ENCODE data around the gene LDHD.

Gene LDHD

DNA sequence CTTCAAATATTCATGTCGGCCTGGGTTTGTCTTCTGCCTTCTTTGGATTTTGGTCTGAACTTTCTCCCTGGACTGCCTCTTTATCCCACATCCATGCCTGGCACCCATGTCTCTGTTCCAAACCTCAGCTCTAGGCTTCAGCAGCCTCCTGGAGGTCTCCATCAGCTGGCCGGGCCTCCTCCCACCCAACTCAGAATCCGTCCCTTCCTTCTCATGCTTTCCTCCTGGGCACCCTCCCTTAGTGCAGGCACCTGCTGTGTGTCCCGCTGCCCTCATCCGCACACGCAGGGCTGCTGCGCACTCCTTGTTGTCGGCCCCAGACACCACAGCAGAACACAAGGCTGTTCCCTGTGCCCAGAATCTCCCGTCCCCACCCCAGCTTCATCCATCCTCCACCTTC, 14.0 kb downstream of the LDHD start:
- Histone ChIP-seq H3K9ac (no peak overlapping the region), H3K4me2 (no peak overlapping the region), H3K4me1 (ENCODE audit: low read depth, poor library complexity, severe bottlenecking) (no peaks in the 10 kb centered on the region), H2AFZ (ENCODE audit: low read depth) (no peak overlapping the region), H3K79me2 (ENCODE audit: insufficient read depth, low read depth) (no peaks in the 10 kb centered on the region), H4K20me1 (ENCODE audit: insufficient read depth) (no peaks in the 10 kb centered on the region), H3K27ac (no peak overlapping the region), H3K36me3 (ENCODE audit: insufficient read depth) (no peaks in the 10 kb centered on the region), H3K4me3 (IDR thresholded peaks at IDR 0.05; ENCODE audit: insufficient read depth, low read depth, low read length) (no peak overlapping the region), H3K27me3 (ENCODE audit: insufficient read depth, low read depth) (no peaks in the 10 kb centered on the region)
- TF ChIP-seq, protein P1, sequence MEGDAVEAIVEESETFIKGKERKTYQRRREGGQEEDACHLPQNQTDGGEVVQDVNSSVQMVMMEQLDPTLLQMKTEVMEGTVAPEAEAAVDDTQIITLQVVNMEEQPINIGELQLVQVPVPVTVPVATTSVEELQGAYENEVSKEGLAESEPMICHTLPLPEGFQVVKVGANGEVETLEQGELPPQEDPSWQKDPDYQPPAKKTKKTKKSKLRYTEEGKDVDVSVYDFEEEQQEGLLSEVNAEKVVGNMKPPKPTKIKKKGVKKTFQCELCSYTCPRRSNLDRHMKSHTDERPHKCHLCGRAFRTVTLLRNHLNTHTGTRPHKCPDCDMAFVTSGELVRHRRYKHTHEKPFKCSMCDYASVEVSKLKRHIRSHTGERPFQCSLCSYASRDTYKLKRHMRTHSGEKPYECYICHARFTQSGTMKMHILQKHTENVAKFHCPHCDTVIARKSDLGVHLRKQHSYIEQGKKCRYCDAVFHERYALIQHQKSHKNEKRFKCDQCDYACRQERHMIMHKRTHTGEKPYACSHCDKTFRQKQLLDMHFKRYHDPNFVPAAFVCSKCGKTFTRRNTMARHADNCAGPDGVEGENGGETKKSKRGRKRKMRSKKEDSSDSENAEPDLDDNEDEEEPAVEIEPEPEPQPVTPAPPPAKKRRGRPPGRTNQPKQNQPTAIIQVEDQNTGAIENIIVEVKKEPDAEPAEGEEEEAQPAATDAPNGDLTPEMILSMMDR (conservative IDR thresholded peaks at IDR 0.05; ENCODE audit: low read depth, low read length): no peak

DNA sequence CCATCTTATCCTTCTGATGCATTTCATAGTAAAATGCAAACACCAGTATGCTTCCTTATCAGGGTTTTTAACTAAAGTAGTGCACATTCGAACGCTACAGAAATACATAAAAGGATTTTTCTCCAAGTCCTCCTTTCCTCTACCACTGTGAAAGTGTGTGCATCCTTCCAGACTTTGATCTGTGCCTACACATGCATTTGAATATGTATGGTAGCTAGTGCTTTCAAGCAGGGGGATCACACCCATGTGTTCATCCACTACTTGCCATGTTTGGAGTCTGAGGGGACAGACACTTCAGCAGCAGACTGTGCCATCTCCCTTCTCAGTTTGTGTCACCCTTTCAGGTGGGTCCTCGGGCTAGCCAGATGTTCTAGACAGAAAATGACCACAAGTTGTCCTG, 14.9 kb downstream of the LDHD start:
- TF ChIP-seq, protein P1 (conservative IDR thresholded peaks at IDR 0.05; ENCODE audit: low read depth, low read length): no peak
- Histone ChIP-seq H3K9ac (no peak overlapping the region), H3K4me3 (IDR thresholded peaks at IDR 0.05; ENCODE audit: insufficient read depth, low read depth, low read length) (no peak overlapping the region), H3K4me1 (ENCODE audit: low read depth, poor library complexity, severe bottlenecking) (no peaks in the 10 kb centered on the region), H3K36me3 (ENCODE audit: insufficient read depth) (no peaks in the 10 kb centered on the region), H4K20me1 (ENCODE audit: insufficient read depth) (no peaks in the 10 kb centered on the region), H2AFZ (ENCODE audit: low read depth) (no peak overlapping the region), H3K79me2 (ENCODE audit: insufficient read depth, low read depth) (no peaks in the 10 kb centered on the region), H3K4me2 (no peak overlapping the region), H3K27me3 (ENCODE audit: insufficient read depth, low read depth) (no peaks in the 10 kb centered on the region), H3K27ac (no peak overlapping the region)

DNA sequence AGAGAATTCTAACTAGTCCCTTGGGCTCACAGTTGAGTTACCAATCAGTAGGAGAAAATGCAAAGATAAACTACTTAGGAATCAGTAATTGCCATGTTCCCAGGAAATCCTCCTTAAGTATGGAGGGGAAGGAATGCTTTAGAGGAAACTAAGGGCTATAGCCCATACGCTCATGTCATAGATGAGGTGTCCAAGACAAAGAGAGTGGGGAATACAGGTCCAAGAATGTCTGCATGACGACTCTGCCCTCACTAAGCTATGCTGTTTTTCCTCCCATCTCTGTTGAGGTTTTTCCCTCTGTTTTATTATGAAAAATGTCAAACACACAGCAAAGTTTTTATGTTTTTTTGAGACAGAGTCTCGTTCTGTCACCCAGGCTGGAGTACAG, 16.0 kb downstream of the LDHD start:
- Histone ChIP-seq H2AFZ (ENCODE audit: low read depth) (no peak overlapping the region), H3K36me3 (ENCODE audit: insufficient read depth) (no peaks in the 10 kb centered on the region), H4K20me1 (ENCODE audit: insufficient read depth) (no peaks in the 10 kb centered on the region), H3K9ac (no peak overlapping the region), H3K4me2 (no peak overlapping the region), H3K27me3 (ENCODE audit: insufficient read depth, low read depth) (no peaks in the 10 kb centered on the region), H3K4me3 (IDR thresholded peaks at IDR 0.05; ENCODE audit: insufficient read depth, low read depth, low read length) (no peak overlapping the region), H3K27ac (no peak overlapping the region), H3K4me1 (ENCODE audit: low read depth, poor library complexity, severe bottlenecking) (no peaks in the 10 kb centered on the region), H3K79me2 (ENCODE audit: insufficient read depth, low read depth) (no peaks in the 10 kb centered on the region)
- TF ChIP-seq, protein P1 (conservative IDR thresholded peaks at IDR 0.05; ENCODE audit: low read depth, low read length): no peak

DNA sequence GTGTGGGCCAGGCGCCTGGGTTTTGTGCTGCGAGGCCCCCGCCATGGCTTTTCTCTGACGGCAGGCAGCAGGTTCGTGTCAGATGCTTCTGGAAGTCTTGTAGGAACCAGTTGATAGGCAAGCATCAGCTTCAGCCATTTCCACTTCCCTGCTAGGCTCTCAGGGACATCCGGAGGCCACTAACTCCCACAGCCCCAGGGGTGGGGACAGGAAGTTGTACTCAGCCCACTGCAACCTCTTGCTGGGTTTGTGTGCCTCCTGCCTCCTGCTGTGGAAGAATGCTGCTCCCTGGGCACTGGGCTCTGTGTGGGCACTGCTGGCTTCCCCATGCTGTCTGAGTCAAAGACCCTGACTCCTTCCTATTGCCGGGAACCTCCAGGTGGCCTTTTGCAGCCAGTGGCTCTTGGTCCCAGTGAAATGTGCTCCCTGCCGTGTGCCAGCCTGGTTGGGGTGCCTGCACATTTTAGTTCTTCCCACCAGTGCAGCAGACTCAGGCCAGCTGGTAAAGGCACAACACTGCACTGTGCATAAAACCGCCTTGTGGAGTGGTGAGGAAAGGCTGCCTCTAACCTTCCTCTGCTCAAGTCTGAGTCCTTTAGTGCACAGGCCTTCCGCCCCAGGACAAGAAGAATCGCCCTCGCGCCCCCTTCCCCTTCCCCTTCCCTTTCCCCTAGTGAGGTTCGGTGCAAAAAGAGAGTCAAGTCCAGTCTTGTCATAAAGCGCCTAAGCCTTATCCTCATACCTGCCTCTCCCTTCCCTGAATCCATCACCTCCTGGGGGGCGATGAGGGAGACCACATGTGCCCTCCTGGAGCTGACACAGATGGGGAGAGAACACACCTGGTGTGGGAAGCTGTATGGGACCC, 16.6 kb downstream of the LDHD start:
- Histone ChIP-seq H2AFZ (ENCODE audit: low read depth) (no peak overlapping the region), H4K20me1 (ENCODE audit: insufficient read depth) (no peaks in the 10 kb centered on the region), H3K4me1 (ENCODE audit: low read depth, poor library complexity, severe bottlenecking) (no peaks in the 10 kb centered on the region), H3K4me3 (IDR thresholded peaks at IDR 0.05; ENCODE audit: insufficient read depth, low read depth, low read length) (no peak overlapping the region), H3K27ac (no peak overlapping the region), H3K27me3 (ENCODE audit: insufficient read depth, low read depth) (no peaks in the 10 kb centered on the region), H3K4me2 (no peak overlapping the region), H3K79me2 (ENCODE audit: insufficient read depth, low read depth) (no peaks in the 10 kb centered on the region), H3K9ac (no peak overlapping the region), H3K36me3 (ENCODE audit: insufficient read depth) (no peaks in the 10 kb centered on the region)
- TF ChIP-seq, protein P1 (conservative IDR thresholded peaks at IDR 0.05; ENCODE audit: low read depth, low read length): no peak
